ENCODE data around the gene RGPD8.
"Not testable (repeated sequence)": the region's sequence is repeated elsewhere in the genome, so short reads cannot be mapped to it uniquely, and the experiment has no call there.

GRCh38 chr2:112424553-112424952 lies 8.9 kb downstream of the RGPD8 start:
- not testable (repeated sequence) for TF ChIP-seq CTCF (IDR thresholded peaks at IDR 0.05); PREB (CRISPR knock-in tag; IDR thresholded peaks at IDR 0.05; ENCODE audit: borderline replicate concordance); ERG (CRISPR knock-in tag; IDR thresholded peaks at IDR 0.05); ETV6 (CRISPR knock-in tag; IDR thresholded peaks at IDR 0.05); ESRRA (CRISPR knock-in tag; IDR thresholded peaks at IDR 0.05; ENCODE audit: borderline replicate concordance); NFYB (CRISPR knock-in tag; conservative IDR thresholded peaks at IDR 0.05; ENCODE audit: low read depth); ZNF317 (CRISPR knock-in tag; IDR thresholded peaks at IDR 0.05; ENCODE audit: borderline replicate concordance, low read depth); ATF3 (CRISPR knock-in tag; conservative IDR thresholded peaks at IDR 0.05); ZNF423 (CRISPR knock-in tag; IDR thresholded peaks at IDR 0.05)

All from WTC11 (cell line).